K562 (cell line): Measurements from ENCODE around the gene SNCG. TPM values are rescaled to one million over a fixed set of nuclear protein-coding genes. Genes with fewer than 3 reads are reported as not detected.

Source experiments
- BRD9 ChIP-seq: fragments of 450-650 bp; IDR thresholded peaks from 2 replicates; pipeline ENCODE4 v1.6.1; 2018; ENCODE audit warnings: low read depth; ENCODE audit not compliant: partially characterized antibody
- EHMT2 ChIP-seq: fragments of 450-650 bp; IDR thresholded peaks from 2 replicates; pipeline ENCODE4 v1.6.1; 2018; ENCODE audit warnings: antibody characterized with exemption
- ESRRB ChIP-seq: fragments of 250-450 bp; sonication (Bioruptor Pico); IDR thresholded peaks from 2 replicates; pipeline ENCODE4 v1.5.0; 2020; ENCODE audit warnings: mild to moderate bottlenecking, moderate library complexity, borderline replicate concordance
- FOXA3 ChIP-seq, 2 experiments: fragments of 450-650 bp in 1 of 2; sonication (generic) in 1 of 2; formaldehyde crosslinking; IDR thresholded peaks in 1 of 2; conservative IDR thresholded peaks in 1 of 2; 2 replicates each; pipeline versions ENCODE4 v1.4.0 to v1.8.0; 2020 to 2022; ENCODE audit warnings: mild to moderate bottlenecking in 2 of 2, missing genetic modification reagents in 1 of 2
- GATA2 ChIP-seq: sonication (generic); formaldehyde crosslinking; IDR thresholded peaks from 2 replicates; pipeline ENCODE4 v1.4.0; 2020; ENCODE audit warnings: mild to moderate bottlenecking, missing genetic modification reagents
- KLF6 ChIP-seq: fragments of 250-450 bp; sonication (Bioruptor Pico); IDR thresholded peaks from 2 replicates; pipeline ENCODE4 v1.4.0; 2020; ENCODE audit warnings: mild to moderate bottlenecking, moderate library complexity, borderline replicate concordance
- MEIS2 ChIP-seq: fragments of 450-650 bp; IDR thresholded peaks from 2 replicates; pipeline ENCODE4 v1.6.1; 2014; ENCODE audit warnings: mild to moderate bottlenecking; ENCODE audit not compliant: partially characterized antibody
- MIER1 ChIP-seq: fragments of 450-650 bp; IDR thresholded peaks from 2 replicates; pipeline ENCODE4 v1.6.1; 2016; ENCODE audit warnings: antibody characterized with exemption, mild to moderate bottlenecking, low read depth
- NR4A1 ChIP-seq, 2 experiments: fragments of 250-450 bp in 1 of 2; fragments of 450-650 bp in 1 of 2; sonication (Bioruptor Pico) in 1 of 2; IDR thresholded peaks; 2 replicates each; pipeline versions ENCODE4 v1.4.0 to v1.6.1; 2016 to 2020; ENCODE audit warnings: mild to moderate bottlenecking in 2 of 2, missing compliant biosample characterization in 1 of 2, missing genetic modification characterization in 1 of 2, moderate library complexity in 1 of 2
- PPARD ChIP-seq: fragments of 250-450 bp; sonication (Bioruptor Pico); IDR thresholded peaks from 2 replicates; pipeline ENCODE4 v1.8.0; 2022; ENCODE audit warnings: inconsistent platforms, mild to moderate bottlenecking, moderate library complexity
- RBBP5 ChIP-seq: fragments of 200-600 bp; sonication (generic); IDR thresholded peaks from 2 replicates; pipeline ENCODE4 v1.6.1; 2012; ENCODE audit warnings: borderline replicate concordance, mild to moderate bottlenecking, low read length, control low read depth, inconsistent platforms; ENCODE audit not compliant: insufficient read depth, poor library complexity, severe bottlenecking
- RBM17 ChIP-seq: fragments of 200-400 bp; formaldehyde crosslinking; IDR thresholded peaks from 2 replicates; pipeline ENCODE4 v1.6.1; 2017; ENCODE audit warnings: low read depth, mild to moderate bottlenecking, low read length, borderline replicate concordance
- SMARCC2 ChIP-seq: fragments of 450-650 bp; IDR thresholded peaks from 2 replicates; pipeline ENCODE4 v1.6.1; 2017; ENCODE audit warnings: antibody characterized with exemption, moderate library complexity, mild to moderate bottlenecking, low read depth
- TSC22D4 ChIP-seq: fragments of 450-650 bp; IDR thresholded peaks from 2 replicates; pipeline ENCODE4 v1.6.1; 2016; ENCODE audit warnings: missing genetic modification characterization, missing biosample characterization, control low read depth
- ZBTB7A ChIP-seq: IDR thresholded peaks from 2 replicates; pipeline ENCODE4 v1.6.1; 2011; ENCODE audit warnings: low read depth, mild to moderate bottlenecking, low read length, moderate library complexity, borderline replicate concordance; ENCODE audit not compliant: control insufficient read depth
- polyA plus RNA-seq, 8 experiments: library from polyadenylated mRNA; depleted of rRNA in 4 of 8; stranded (reverse) in 5 of 8; unstranded in 3 of 8; fragments of >200 nt; fragmentation: Nextera tagmentation in 2 of 8; fragmentation: Illumina TruSeq in 1 of 8; extraction: Ambion mirVana in 2 of 8; extraction: Trizol in 1 of 8; gene quantifications; 2 replicates each; pipeline versions ENCODE4 v1.2.1 to v1.2.3, GENCODE V29; 2011 to 2014; ENCODE audit warnings: inconsistent platforms in 1 of 8, missing spikeins in 1 of 8
- total RNA-seq, 7 experiments: library from RNA; depleted of rRNA in 6 of 7; stranded (reverse); fragments of >200 nt in 6 of 7; fragmentation: Illumina TruSeq in 2 of 7; extraction: Trizol in 2 of 7; gene quantifications; 2 replicates each; pipeline versions ENCODE4 v1.2.1 to v1.2.3, GENCODE V29; 2011 to 2021; ENCODE audit warnings: low replicate concordance in 1 of 7
- TF ChIP-seq, protein P1 (sequence below), 2 experiments: fragments of 450-650 bp; conservative IDR thresholded peaks; 2 replicates each; pipeline ENCODE4 v1.6.1; 2017; ENCODE audit warnings: mild to moderate bottlenecking in 2 of 2, moderate library complexity in 2 of 2
- TF ChIP-seq, protein P2 (sequence below), 2 experiments: IDR thresholded peaks in 1 of 2; conservative IDR thresholded peaks in 1 of 2; 2 replicates each; pipeline ENCODE4 v1.6.1; 2016; ENCODE audit warnings: low read depth in 2 of 2, mild to moderate bottlenecking in 1 of 2, missing compliant biosample characterization in 1 of 2, missing genetic modification characterization in 1 of 2, moderate library complexity in 1 of 2

The SNCG gene
- total and polyA plus RNA-seq, 9 of the 15 experiments (the other 6 are each of a cell fraction or from before 2014, with no cell fraction given), result 9.8 to 146 (median 93.6) TPM

DNA sequence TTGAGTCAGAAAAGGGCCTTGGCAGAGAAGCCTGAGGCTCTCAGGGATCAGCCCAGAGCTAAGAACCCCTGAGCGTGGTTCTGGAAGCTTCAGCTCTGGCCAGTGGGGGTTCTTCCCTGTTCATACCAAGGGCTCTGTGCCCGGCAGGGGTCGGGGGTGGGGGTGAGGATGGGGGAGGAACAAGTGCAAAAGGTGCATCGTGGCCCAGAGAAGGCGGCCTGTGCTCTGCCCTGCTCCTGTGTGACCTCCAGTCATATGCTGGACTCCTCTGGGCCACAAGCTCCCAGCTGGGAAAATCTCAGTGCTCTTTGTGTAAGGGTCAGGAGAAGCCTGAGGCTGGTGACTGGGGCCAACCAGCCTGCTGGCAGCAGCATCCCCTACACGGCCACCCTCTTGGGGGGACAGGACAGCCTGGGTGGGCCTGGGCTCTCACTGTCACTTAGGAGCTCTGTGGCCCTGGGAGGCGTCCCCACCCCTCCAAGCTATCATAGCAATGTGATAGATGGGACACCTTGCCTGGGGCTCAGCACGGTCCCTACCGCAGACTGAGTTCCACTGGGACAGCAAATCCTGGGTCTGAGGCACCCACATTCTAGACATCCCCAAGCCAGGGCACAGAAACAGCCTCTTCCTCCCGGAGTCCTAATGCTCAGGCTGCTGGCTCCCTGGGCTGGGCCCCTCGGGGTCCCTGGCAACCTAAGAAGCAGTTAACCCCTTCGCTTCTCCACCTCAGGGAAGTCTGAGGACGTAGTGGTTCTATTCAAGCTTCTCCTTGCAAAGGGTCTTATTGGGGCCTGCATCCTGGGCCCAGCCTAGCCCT lies 3.5 kb upstream of the SNCG start (continued):
- no peak for TF ChIP-seq GATA2 (CRISPR knock-in tag)
- no peak for TF ChIP-seq PPARD (CRISPR knock-in tag)
- no peak for TF ChIP-seq EHMT2
- TF ChIP-seq FOXA3 (CRISPR knock-in tag; conservative IDR thresholded peaks at IDR 0.05 in 1 of 2, IDR thresholded peaks at IDR 0.05 in 1 of 2), result no peak
- no peak for TF ChIP-seq ESRRB (CRISPR knock-in tag)
- TF ChIP-seq MIER1, result no peak
- no peak for TF ChIP-seq TSC22D4 (tag)
- no peak for TF ChIP-seq BRD9
- TF ChIP-seq KLF6 (CRISPR knock-in tag), result no peak
- TF ChIP-seq, protein P1, sequence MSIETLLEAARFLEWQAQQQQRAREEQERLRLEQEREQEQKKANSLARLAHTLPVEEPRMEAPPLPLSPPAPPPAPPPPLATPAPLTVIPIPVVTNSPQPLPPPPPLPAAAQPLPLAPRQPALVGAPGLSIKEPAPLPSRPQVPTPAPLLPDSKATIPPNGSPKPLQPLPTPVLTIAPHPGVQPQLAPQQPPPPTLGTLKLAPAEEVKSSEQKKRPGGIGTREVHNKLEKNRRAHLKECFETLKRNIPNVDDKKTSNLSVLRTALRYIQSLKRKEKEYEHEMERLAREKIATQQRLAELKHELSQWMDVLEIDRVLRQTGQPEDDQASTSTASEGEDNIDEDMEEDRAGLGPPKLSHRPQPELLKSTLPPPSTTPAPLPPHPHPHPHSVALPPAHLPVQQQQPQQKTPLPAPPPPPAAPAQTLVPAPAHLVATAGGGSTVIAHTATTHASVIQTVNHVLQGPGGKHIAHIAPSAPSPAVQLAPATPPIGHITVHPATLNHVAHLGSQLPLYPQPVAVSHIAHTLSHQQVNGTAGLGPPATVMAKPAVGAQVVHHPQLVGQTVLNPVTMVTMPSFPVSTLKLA (conservative IDR thresholded peaks at IDR 0.05), result no peak
- TF ChIP-seq ZBTB7A, result 0 out of 2 replicates have a peak, but pooled peaks have one; percentile 10
- TF ChIP-seq RBM17, result no peak
- TF ChIP-seq NR4A1 (CRISPR knock-in tag; IDR thresholded peaks at IDR 0.05), result no peak
- TF ChIP-seq NR4A1 (tag; IDR thresholded peaks at IDR 0.05), result no peak
- TF ChIP-seq MEIS2, result peak; percentile 2
- no peak for TF ChIP-seq RBBP5
- TF ChIP-seq, protein P2, sequence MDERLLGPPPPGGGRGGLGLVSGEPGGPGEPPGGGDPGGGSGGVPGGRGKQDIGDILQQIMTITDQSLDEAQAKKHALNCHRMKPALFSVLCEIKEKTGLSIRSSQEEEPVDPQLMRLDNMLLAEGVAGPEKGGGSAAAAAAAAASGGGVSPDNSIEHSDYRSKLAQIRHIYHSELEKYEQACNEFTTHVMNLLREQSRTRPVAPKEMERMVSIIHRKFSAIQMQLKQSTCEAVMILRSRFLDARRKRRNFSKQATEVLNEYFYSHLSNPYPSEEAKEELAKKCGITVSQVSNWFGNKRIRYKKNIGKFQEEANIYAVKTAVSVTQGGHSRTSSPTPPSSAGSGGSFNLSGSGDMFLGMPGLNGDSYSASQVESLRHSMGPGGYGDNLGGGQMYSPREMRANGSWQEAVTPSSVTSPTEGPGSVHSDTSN (CRISPR knock-in tag; IDR thresholded peaks at IDR 0.05; ENCODE audit: low read depth), result no peak
- TF ChIP-seq, protein P2 (tag; conservative IDR thresholded peaks at IDR 0.05; ENCODE audit: low read depth), result no peak
- no peak for TF ChIP-seq SMARCC2
